Activated effector memory CD4-positive, alpha-beta T cell treated with anti-CD3 and anti-CD28 coated beads, Interleukin-2, amount 50 U/mL, for 16 hours (primary cell): ENCODE measurements around the gene LRRC8E.
A peak's percentile ranks its signal among the peaks of the same experiment; 100 is the strongest.

Experiments used
- DNase-seq: peaks from one replicate; pipeline ENCODE4 v3.0.0-alpha.2; 2020

Gene LRRC8E

DNA sequence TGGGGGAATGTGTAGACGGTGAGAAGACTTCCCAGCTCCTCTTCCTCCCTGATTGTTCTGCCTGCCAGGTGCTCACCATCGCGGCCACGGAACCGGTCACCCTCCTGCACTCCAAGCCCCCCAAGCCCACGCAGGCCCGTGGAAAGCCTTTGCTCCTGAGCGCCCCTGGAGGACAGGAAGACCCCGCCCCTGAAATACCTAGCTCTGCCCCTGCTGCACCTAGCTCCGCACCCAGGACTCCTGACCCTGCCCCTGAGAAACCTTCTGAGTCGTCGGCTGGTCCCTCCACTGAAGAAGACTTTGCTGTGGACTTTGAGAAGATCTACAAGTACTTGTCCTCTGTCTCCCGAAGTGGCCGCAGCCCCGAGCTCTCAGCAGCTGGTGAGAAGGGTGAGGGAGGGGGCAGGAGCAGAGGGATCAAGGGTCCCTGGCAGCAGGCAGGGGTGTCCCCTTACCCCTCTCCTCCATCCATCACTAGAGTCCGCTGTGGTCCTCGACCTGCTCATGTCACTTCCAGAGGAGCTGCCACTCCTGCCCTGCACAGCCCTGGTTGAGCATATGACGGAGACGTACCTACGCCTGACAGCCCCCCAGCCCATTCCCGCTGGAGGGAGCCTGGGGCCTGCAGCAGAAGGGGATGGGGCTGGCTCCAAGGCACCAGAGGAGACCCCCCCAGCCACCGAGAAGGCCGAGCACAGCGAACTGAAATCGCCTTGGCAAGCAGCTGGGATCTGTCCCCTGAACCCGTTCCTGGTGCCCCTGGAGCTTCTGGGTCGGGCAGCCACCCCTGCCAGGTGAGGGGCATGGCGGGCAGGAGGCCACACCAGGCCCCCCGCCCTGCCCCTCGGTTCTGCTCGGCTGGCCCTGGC is 33.9 kb downstream of the LRRC8E start:
- DNase-seq, result no peak

- no peak for DNase-seq
Measured at GRCh38 chr19:7922836-7923195, 34.5 kb downstream of the LRRC8E start.

- no peak for DNase-seq
Measured at GRCh38 chr19:7923295-7924191, 35.2 kb downstream of the LRRC8E start.

- DNase-seq, result no peak
Measured at GRCh38 chr19:7924241-7924640, 35.9 kb downstream of the LRRC8E start.

DNA sequence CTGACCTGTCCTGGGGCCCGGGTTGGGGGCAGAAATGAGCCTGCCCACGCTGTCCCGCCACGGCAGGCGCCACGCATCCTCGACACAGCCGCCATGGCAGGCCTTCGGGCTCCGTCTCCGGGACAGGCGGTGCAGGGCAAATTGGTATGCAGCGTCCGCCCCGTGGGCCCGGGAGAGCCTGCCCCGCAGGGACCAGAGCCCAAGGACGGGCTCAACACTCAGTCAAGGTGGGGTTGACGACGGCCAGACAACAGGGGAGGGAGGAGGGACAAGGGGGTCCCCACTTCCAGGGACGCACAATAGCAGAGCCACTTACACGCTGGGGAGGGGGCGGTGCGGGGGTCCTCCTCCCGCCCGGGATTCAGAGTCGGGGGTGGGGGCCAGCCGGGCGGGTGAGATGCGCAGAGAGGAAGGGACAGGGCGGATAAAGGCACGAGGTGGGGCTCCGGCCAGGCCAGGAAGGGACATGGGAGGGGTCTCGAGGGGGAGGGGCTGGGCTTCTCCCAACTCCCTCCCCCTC is 36.4 kb downstream of the LRRC8E start:
- DNase-seq, result no peak

DNA sequence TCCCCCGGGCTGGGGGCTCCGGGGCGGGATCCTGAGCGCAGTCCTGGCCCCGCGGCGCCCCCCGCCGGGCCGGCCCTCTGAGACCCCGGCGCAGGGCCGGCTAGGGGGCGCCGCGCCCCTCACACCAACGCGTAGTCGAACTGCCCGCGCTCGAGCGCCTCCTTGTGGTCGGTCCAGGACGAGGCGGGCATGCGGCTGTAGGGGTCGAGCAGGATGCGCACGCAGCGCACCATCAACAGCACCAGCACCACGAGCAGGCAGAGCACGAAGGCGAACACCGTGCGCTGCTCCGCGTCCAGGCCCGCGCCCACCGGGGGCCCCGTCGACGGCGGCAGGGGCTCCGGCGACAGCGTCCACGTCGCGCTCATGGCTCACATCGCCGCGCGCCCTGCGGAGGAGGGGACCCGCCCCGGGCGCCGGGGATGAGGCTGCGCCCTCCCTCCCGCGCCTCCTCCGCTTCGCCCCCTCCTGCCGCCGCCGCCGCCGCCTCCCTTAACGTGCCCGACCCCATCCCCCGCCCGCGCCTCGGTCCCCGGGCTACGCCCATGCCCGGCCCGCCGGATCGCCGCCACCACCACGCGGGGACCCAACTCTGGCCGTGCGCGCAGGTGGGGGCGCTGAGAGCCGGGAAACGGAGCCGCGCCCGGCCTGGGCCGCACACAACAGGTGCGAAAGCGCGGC is 37.0 kb downstream of the LRRC8E start:
- DNase-seq, result peak; percentile 91

DNA sequence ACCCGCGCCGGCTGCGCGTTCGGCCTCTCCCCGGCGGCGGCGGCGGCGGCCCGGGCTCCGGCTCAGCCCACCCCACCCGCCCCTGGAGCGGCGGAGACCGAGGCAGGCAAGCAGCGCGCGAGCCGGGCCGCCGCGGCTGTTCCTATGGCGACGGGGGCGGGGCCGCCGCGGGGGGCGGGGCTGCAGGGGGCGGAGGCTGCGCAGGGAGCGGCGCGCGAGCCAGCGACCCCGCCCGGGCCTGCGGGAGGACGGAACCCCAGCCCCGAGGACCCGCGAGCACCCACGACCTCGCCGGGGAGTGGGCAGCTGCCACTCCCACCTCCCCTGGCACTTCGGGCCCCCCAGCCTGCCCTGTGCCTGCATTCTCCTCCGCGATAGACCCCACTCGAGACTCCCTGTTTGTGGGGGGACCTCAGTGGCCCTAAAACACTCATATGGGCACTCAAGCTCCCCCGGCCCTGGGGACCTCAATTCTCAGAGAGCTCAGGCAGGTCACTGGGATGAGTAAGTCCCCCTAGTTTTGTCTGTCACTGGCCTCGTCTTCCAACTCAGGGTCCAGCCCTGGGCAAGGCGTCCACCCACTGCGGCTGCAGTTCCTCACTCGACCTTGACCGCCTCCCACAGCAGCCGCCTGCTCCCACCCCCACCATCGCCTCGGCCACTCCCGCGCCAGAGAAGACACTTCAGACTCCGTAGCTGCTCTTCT is 37.9 kb downstream of the LRRC8E start, which contains the start of gene CTXN1:
TSS of gene CTXN1 (minus strand) at position 115 of the 706 bp plus-strand sequence. CDS start 597 bp downstream, outside the sequence.
- peak; percentile 93 for DNase-seq

GRCh38 chr19:7926727-7927604 is 38.7 kb downstream of the LRRC8E start:
- peak; percentile 61 for DNase-seq

DNA sequence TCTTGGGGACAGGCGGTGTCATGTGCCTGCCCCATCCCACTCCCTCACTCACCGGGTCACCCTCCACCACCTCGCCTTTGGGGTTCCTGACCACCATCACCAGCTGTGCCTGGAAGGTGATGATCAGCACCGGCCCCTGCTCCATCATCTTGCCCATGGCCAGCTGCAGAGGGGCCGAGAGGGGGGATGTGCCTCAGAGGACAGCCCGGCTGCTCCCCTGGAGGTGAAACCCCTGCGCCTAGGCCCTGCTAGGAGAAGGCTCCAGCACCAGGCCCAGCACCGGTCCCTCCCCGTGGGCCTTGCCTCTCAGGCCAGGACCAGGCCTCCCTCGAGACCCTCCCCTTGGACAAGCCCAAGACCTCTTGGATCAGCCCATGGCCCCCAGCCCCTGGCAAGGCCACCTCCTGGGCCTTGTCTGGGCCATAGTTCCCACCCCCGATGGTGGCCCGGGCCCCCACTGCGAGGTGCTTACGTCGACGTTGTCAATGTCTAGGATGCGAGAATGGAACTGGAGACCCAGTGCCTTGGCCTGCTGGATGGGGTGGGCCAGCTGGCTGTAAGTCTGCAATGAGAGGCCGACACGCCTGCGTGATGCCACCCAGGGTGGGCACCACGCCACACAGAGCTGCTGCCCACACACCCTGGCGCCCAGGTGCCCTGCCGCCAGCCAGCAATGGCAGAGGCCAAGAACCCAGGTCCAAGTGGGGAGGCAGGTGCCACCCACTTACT is 39.5 kb downstream of the LRRC8E start:
- DNase-seq, result peak; percentile 62

GRCh38 chr19:7928334-7928706 is 40.0 kb downstream of the LRRC8E start:
- no peak for DNase-seq

DNA sequence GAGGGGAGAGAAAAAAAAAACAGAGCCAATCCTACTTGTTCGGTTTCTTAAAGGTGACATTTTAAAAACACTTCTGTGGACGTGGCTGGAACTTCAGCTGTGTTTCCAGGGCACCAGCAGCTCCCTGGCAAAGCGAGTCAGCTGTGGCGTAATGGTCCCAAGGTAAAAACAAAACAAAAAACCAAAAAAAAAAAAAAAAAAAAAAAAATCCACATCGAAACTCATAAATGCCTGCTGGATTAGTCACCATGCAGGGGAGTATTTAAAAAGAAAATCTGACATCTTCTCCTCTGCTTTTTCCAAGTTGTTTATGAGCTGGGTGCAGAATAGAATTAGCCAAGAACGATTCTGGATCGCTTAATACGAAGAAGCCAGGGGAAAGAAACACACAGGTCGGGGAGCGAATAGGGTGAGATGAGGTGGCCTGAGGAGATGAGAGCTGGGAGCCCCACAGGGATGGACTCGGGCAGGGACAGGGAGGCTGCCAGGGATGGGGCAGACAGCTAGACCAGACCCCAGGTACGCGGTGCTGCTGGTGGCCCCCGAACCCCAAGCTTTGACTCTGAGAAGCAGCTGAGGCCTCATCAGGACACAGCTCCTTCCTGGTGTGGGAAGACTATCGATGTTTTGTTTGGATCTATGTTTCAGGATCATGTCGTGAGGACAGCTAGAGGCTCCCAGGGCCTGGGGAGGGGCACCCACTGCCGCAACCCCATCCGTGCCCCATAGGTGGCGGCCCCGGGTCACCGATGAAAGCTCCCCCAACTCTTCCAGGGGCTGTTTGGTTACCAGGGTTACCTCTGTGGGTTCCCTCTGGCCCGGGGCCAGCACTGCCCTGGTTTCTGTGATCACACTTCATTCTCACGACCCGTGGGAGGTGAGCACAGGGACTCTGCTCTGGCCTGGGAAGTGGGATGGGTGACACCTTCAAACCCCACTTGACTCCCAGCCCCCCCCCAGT is 40.7 kb downstream of the LRRC8E start:
- peak; percentile 87 for DNase-seq

DNA sequence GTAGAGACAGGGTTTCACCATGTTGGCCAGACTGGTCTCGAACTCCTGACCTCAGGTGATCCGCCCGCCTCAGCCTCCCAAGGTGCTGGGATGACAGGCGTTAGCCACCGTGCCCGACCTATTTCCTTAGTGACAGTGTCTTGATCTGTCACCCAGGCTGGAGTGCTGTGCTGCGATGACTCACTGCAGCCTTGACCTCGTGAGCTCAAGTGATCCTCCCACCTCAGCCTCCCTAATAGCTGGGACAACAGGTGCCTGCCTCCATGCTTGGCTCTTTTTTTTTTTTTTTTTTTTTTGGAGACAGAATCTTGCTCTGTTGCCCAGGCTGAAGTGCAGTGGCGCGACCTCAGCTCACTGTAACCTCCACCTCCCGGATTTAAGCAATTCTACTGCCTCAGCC is 41.7 kb downstream of the LRRC8E start:
- DNase-seq, result peak; percentile 65

DNA sequence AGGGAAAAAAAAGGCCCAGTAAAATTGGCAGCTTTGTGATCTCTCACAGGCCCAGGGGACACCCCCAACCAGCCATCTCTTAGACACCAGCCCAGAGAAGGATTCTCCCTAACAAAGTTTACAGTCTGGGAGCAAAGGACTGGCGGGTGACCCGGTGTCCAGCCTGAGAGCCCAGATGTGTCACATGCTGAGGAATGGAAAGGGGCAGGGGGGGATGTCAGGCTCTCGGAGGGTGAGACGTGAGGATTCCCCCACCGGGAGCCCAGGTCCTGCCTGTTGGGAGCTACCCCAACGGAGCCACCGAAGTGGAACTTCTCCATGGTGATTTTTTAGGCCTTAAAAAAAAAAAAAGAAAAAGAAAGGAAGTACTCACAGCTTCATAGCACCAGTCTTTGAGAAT is 42.5 kb downstream of the LRRC8E start:
- no peak for DNase-seq

GRCh38 chr19:7931221-7932061 is 43.1 kb downstream of the LRRC8E start:
- peak; percentile 62 for DNase-seq

GRCh38 chr19:7932276-7932929 is 44.1 kb downstream of the LRRC8E start:
- DNase-seq, result peak; percentile 58

- DNase-seq, result no peak
Measured at GRCh38 chr19:7932930-7933300, 44.6 kb downstream of the LRRC8E start.

GRCh38 chr19:7933411-7933810 is 45.1 kb downstream of the LRRC8E start:
- no peak for DNase-seq
